ENCODE data around the gene PDE4A.

GRCh38 chr19:10424011-10424637 lies 3.8 kb downstream of the PDE4A start:
- no peak for TF ChIP-seq KDM1A (IDR thresholded peaks at IDR 0.05; ENCODE audit: borderline replicate concordance)
- TF ChIP-seq REST (IDR thresholded peaks at IDR 0.05; ENCODE audit: low read depth, low read length) = no peak
- TF ChIP-seq EZH2 (IDR thresholded peaks at IDR 0.05; ENCODE audit: borderline replicate concordance, control insufficient read depth, low read depth, low read length) = no peak
- TF ChIP-seq, protein P1, sequence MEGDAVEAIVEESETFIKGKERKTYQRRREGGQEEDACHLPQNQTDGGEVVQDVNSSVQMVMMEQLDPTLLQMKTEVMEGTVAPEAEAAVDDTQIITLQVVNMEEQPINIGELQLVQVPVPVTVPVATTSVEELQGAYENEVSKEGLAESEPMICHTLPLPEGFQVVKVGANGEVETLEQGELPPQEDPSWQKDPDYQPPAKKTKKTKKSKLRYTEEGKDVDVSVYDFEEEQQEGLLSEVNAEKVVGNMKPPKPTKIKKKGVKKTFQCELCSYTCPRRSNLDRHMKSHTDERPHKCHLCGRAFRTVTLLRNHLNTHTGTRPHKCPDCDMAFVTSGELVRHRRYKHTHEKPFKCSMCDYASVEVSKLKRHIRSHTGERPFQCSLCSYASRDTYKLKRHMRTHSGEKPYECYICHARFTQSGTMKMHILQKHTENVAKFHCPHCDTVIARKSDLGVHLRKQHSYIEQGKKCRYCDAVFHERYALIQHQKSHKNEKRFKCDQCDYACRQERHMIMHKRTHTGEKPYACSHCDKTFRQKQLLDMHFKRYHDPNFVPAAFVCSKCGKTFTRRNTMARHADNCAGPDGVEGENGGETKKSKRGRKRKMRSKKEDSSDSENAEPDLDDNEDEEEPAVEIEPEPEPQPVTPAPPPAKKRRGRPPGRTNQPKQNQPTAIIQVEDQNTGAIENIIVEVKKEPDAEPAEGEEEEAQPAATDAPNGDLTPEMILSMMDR (IDR thresholded peaks at IDR 0.05 in 2 of 3, conservative IDR thresholded peaks at IDR 0.05 in 1 of 3; ENCODE audit: control insufficient read depth in 2 of 3, extremely low read depth in 1 of 3, insufficient read depth in 1 of 3, low read depth in 3 of 3, low read length in 3 of 3) = peak; percentile 77 to 97 (median 84)
- 0 out of 4 replicates have a peak, but pooled peaks of 1 of the 2 experiments have one; percentile 2 for TF ChIP-seq EP300 (IDR thresholded peaks at IDR 0.05; ENCODE audit: borderline replicate concordance in 1 of 2, control insufficient read depth in 1 of 2, low read depth in 2 of 2, low read length in 2 of 2)

Data from GM12878 (cell line).